Body of pancreas (tissue), 4 donors: ENCODE data around the gene ZNF692. TPM values are rescaled to one million over a fixed set of nuclear protein-coding genes. Genes with fewer than 3 reads are reported as not detected.
"Not testable (repeated sequence)": the region's sequence is repeated elsewhere in the genome, so short reads cannot be mapped to it uniquely, and the experiment has no call there.

ENCODE experiments used
- ATAC-seq: fragments of 150-250 bp; one replicate; pipeline ENCODE4 v1.9.1; 2016
- DNase-seq, 4 donors: peaks; one replicate each; pipeline ENCODE4 v3.0.0-alpha.2; 2019
- H3K27ac ChIP-seq, 4 donors: fragments of 200-600 bp; sonication (generic); 1 replicate in 3 of 4; 2 replicates in 1 of 4; pipeline versions ENCODE4 v1.5.1 to v1.6.1; 2016 to 2019; ENCODE audit warnings: mild to moderate bottlenecking in 1 of 4, mixed read lengths in 1 of 4, moderate library complexity in 1 of 4
- H3K27me3 ChIP-seq, 2 donors: fragments of 200-600 bp; sonication (generic); one replicate each; pipeline ENCODE4 v1.6.0; 2016; ENCODE audit warnings: mild to moderate bottlenecking in 1 of 2
- H3K36me3 ChIP-seq, 2 donors: fragments of 200-600 bp; sonication (generic); replicated peaks in 1 of 2; 2 replicates each; pipeline ENCODE4 v1.5.1; 2016; ENCODE audit warnings: low read depth in 2 of 2; ENCODE audit not compliant: insufficient read depth in 1 of 2
- H3K4me1 ChIP-seq: fragments of 200-600 bp; sonication (generic); one replicate; pipeline ENCODE4 v1.6.0; 2016
- H3K4me3 ChIP-seq, 2 donors: fragments of 200-600 bp; sonication (generic); 1 replicate in 1 of 2; 2 replicates in 1 of 2; pipeline ENCODE4 v1.5.1; 2016 to 2019
- H3K9me3 ChIP-seq, 3 donors: fragments of 200-600 bp; sonication (generic); 1 replicate in 2 of 3; 2 replicates in 1 of 3; pipeline ENCODE4 v1.5.1; 2016
- CTCF ChIP-seq, 7 experiments: fragments of 450-650 bp in 4 of 7; fragments of 200-600 bp in 3 of 7; sonication (generic) in 3 of 7; IDR thresholded peaks; one replicate each; pipeline ENCODE4 v1.5.1; 2016 to 2019; ENCODE audit warnings: antibody characterized with exemption in 7 of 7
- POLR2A ChIP-seq, 3 donors: fragments of 450-650 bp; IDR thresholded peaks; one replicate each; pipeline ENCODE4 v1.6.1; 2016; ENCODE audit warnings: antibody characterized with exemption in 3 of 3, mild to moderate bottlenecking in 2 of 3
- WGBS, 2 donors: methylation state at CpG; one replicate each; pipeline ENCODE4 v1.1.5; 2017; 5-methylcytosine and 5-hydroxymethylcytosine counted together
- intact Hi-C: fragments of 100-400 bp; cut with DNase I; formaldehyde crosslinking; loops from one replicate; pipeline ENCODE4 v1.15.1; 2023
- total RNA-seq, 2 donors: library from RNA; depleted of rRNA; stranded (reverse); fragments of >200 nt; gene quantifications; one replicate each; pipeline ENCODE4 v1.1.0, GENCODE V29; 2016

Gene ZNF692
- total RNA-seq, 2 donors from 2014 or later, result 35.8 to 128 TPM

GRCh38 chr1:248890549-248891498, 31.9 kb upstream of the ZNF692 start:
- intact Hi-C loops, result no loop called here
- no peak for DNase-seq

GRCh38 chr1:248889914-248890243, 31.0 kb upstream of the ZNF692 start:
- ATAC-seq, H3K4me1 ChIP-seq, intact Hi-C loops, DNase-seq, H3K27ac ChIP-seq, H3K9me3 ChIP-seq, H3K27me3 ChIP-seq, H3K36me3 ChIP-seq, H3K4me3 ChIP-seq: not testable (repeated sequence)
- WGBS, 2 donors, result 76 to 91% methylated on average over 9 to 10 of the region's 10 CpGs

More at GRCh38 chr1:248890549-248891498, 31.9 kb upstream of the ZNF692 start:
- TF ChIP-seq CTCF (IDR thresholded peaks at IDR 0.05) (no peak), POLR2A (IDR thresholded peaks at IDR 0.05) (no peak)
- H3K27ac ChIP-seq, result no peak overlapping the region
- no peaks in the 10 kb centered on the region for H3K9me3 ChIP-seq
- WGBS, 2 donors, result 77 to 84% methylated on average over 9 of the region's 9 CpGs
- ATAC-seq, result no peak
- H3K4me1 ChIP-seq, result no peaks in the 10 kb centered on the region
- H3K27me3 ChIP-seq, result no peaks in the 10 kb centered on the region
- no peaks in the 10 kb centered on the region for H3K36me3 ChIP-seq
- H3K4me3 ChIP-seq, result no peak overlapping the region

- Histone ChIP-seq H3K4me3 (no peak overlapping the region), H3K27ac (no peak overlapping the region), H3K9me3 (no peaks in the 10 kb centered on the region), H3K27me3 (no peaks in the 10 kb centered on the region), H3K4me1 (no peaks in the 10 kb centered on the region), H3K36me3 (no peaks in the 10 kb centered on the region)
- WGBS, 2 donors, result 36 to 41% methylated on average over 1 of the region's 1 CpG
- TF ChIP-seq POLR2A (IDR thresholded peaks at IDR 0.05) (no peak), CTCF (IDR thresholded peaks at IDR 0.05) (no peak)
- ATAC-seq (no peak), DNase-seq (no peak)
- intact Hi-C loops, result no loop called here
Observed at GRCh38 chr1:248886237-248886895, 27.5 kb upstream of the ZNF692 start.

GRCh38 chr1:248885646-248886045, 26.8 kb upstream of the ZNF692 start:
- ATAC-seq (no peak), DNase-seq (no peak)
- Histone ChIP-seq H3K27ac (no peak overlapping the region), H3K4me3 (no peak overlapping the region), H3K9me3 (no peaks in the 10 kb centered on the region), H3K27me3 (no peaks in the 10 kb centered on the region), H3K36me3 (no peaks in the 10 kb centered on the region), H3K4me1 (no peaks in the 10 kb centered on the region)
- WGBS, 2 donors, result 87 to 88% methylated on average over 1 of the region's 1 CpG
- intact Hi-C loops, result no loop called here
- TF ChIP-seq POLR2A (IDR thresholded peaks at IDR 0.05) (no peak), CTCF (IDR thresholded peaks at IDR 0.05) (no peak)

- H3K4me3 ChIP-seq, result no peak overlapping the region
- H3K4me1 ChIP-seq, result no peaks in the 10 kb centered on the region
- no peaks in the 10 kb centered on the region for H3K36me3 ChIP-seq
- no peaks in the 10 kb centered on the region for H3K9me3 ChIP-seq
- no peak for DNase-seq
- no peaks in the 10 kb centered on the region for H3K27me3 ChIP-seq
- 43 to 47% methylated on average over 1 of the region's 1 CpG for whole genome bisulfite sequencing, 2 donors
- intact Hi-C loops, result no loop called here
- no peak overlapping the region for H3K27ac ChIP-seq
- TF ChIP-seq POLR2A (IDR thresholded peaks at IDR 0.05) (no peak), CTCF (IDR thresholded peaks at IDR 0.05) (no peak)
- ATAC-seq, result no peak
Observed at GRCh38 chr1:248884632-248885295, 25.9 kb upstream of the ZNF692 start.

- H3K9me3 ChIP-seq, H3K27ac ChIP-seq, H3K4me3 ChIP-seq, H3K36me3 ChIP-seq, H3K4me1 ChIP-seq, DNase-seq, intact Hi-C loops, ATAC-seq, H3K27me3 ChIP-seq: not testable (repeated sequence)
- 85 to 86% methylated on average over 7 of the region's 7 CpGs for WGBS, 2 donors
Observed at GRCh38 chr1:248882427-248882826, 23.5 kb upstream of the ZNF692 start.
